ENCODE data around the gene MITF. TPM values are rescaled to one million over a fixed set of nuclear protein-coding genes. Genes with fewer than 3 reads are reported as not detected.

The MITF gene
- total RNA-seq, 1 donor from 2014 or later: not detected

DNA sequence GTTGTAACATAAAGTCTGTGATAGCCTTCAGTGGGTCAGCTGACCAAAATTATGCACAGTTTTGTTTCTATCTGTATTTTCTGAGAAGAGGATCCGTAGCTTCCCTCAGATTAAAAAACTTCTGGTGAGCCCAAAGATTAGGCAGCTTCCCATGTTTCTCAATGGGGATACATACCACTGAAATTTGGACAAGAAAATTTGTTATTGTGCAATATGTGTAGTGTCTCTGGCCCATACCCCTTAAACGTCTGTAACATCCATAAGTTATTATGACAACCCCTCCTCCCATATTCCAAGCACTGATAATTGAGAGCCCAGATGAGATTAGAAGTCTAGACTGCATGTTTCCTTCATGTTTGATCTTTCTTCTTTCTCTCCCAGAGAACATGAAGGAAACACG, 1.9 kb upstream of the MITF start:
- peaks cover 15% of the 10 kb centered on the region for H3K4me1 Mint-ChIP-seq
- ATAC-seq (ENCODE audit: low read depth) (no peak), DNase-seq (no peak)
- H3K27me3 Mint-ChIP-seq: peaks cover 37% of the 10 kb centered on the region
- no peaks in the 10 kb centered on the region for H3K9me3 Mint-ChIP-seq
- CTCF ChIA-PET: no interaction called here
- POLR2A ChIA-PET: no interaction called here
- TF ChIP-seq CTCF (IDR thresholded peaks at IDR 0.05): no peak
- intact Hi-C loops (cut with micrococcal nuclease): no loop called here
- no peak overlapping the region for H3K27ac Mint-ChIP-seq
- H3K4me3 Mint-ChIP-seq: no peak overlapping the region
- no peaks in the 10 kb centered on the region for H3K36me3 Mint-ChIP-seq (ENCODE audit: low read depth)

DNA sequence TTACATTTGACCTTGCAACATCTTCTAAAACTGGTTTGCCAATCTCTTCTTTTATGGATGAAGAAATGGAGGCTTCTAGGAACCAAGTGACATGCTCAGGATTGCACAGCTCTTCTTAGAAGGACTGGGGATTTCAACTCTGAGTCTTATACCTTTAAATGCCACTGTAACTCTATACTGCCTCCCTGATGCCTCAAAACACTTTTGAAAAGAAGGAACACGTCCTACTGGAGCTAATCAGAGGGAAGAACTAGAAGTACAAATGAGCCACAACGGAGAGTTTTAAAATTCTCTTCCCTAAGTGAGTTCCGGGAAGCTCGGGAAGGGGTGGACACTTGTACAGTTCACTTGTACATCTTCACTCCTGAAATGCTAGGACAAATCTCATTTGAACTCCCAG, 949 bp upstream of the MITF start:
- no peak for DNase-seq
- TF ChIP-seq CTCF (IDR thresholded peaks at IDR 0.05): no peak
- POLR2A ChIA-PET: no interaction called here
- Mint-ChIP-seq H3K27ac (no peak overlapping the region), H3K36me3 (ENCODE audit: low read depth) (no peaks in the 10 kb centered on the region), H3K9me3 (no peaks in the 10 kb centered on the region), H3K4me1 (peaks cover 15% of the 10 kb centered on the region), H3K4me3 (no peak overlapping the region), H3K27me3 (peaks cover 37% of the 10 kb centered on the region)
- CTCF ChIA-PET: no interaction called here
- intact Hi-C loops (cut with micrococcal nuclease): no loop called here
- no peak for ATAC-seq (ENCODE audit: low read depth)

- intact Hi-C loops (cut with micrococcal nuclease): no loop called here
- no peak for TF ChIP-seq CTCF (IDR thresholded peaks at IDR 0.05)
- Mint-ChIP-seq H3K27me3 (peaks cover 37% of the 10 kb centered on the region), H3K27ac (no peak overlapping the region), H3K4me1 (peaks cover 15% of the 10 kb centered on the region), H3K4me3 (peak overlapping the region; percentile 33), H3K9me3 (no peaks in the 10 kb centered on the region), H3K36me3 (ENCODE audit: low read depth) (no peaks in the 10 kb centered on the region)
- ChIA-PET POLR2A (no interaction called here), CTCF (no interaction called here)
- ATAC-seq (ENCODE audit: low read depth) (no peak), DNase-seq (no peak)
Measured at GRCh38 chr3:69738859-69739203, 433 bp upstream of the MITF start.

GRCh38 chr3:69740103-69741021, 1.1 kb downstream of the MITF start:
- Mint-ChIP-seq H3K36me3 (ENCODE audit: low read depth) (no peaks in the 10 kb centered on the region), H3K27me3 (peaks cover 37% of the 10 kb centered on the region)

More at GRCh38 chr3:69740103-69741021, 1.1 kb downstream of the MITF start:
- DNase-seq: no peak
- intact Hi-C loops (cut with micrococcal nuclease): no loop called here
- H3K4me3 Mint-ChIP-seq: no peak overlapping the region
- peaks cover 15% of the 10 kb centered on the region for H3K4me1 Mint-ChIP-seq
- H3K27ac Mint-ChIP-seq: no peak overlapping the region
- no peak for TF ChIP-seq CTCF (IDR thresholded peaks at IDR 0.05)
- no peaks in the 10 kb centered on the region for H3K9me3 Mint-ChIP-seq
- CTCF ChIA-PET: no interaction called here
- POLR2A ChIA-PET: no interaction called here
- no peak for ATAC-seq (ENCODE audit: low read depth)
